NCI-H146 treated with DMSO at 0.1 percent for 48 hours (cell line): ENCODE data around the gene KCTD15.

Experiments
- DNase-seq: peaks from one replicate; lab custom pipeline; 2025; ENCODE audit not compliant: unreplicated experiment; lab: John Stamatoyannopoulos, UW

Gene KCTD15

DNA sequence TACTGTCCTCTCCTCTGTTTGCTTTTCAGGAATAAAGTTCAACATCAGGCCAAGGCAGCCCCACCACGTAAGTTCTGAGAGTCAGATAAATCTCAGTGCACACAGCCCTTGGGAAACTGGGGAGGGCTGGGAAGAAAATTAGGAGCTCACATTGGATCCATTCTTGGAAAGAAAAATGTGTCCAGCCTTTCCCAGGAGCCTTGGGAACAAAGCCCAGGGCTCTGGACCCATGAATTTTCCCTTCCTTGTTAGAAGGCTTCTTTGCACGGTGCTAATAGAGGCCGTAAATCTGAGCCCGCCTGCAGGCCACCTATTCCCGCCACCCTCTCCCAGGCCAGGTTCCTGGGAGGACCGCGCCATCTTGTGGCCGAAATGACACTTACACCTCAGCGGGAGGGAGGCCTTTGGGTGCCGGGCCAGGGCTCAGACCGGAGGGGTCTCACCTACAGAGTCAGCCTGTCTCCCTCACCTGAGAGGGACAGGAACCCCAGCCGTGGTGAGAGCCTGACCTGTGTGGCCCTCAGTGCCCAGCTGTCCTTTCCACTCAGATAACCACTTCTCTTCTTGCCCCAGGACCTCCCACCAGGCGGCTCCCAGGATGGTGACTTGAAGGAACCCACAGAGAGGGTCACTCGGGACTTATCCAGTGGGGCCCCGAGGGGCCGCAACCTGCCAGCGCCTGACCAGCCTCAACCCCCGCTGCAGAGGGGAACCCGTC, 25.1 kb upstream of the KCTD15 start:
- DNase-seq, result no peak

DNA sequence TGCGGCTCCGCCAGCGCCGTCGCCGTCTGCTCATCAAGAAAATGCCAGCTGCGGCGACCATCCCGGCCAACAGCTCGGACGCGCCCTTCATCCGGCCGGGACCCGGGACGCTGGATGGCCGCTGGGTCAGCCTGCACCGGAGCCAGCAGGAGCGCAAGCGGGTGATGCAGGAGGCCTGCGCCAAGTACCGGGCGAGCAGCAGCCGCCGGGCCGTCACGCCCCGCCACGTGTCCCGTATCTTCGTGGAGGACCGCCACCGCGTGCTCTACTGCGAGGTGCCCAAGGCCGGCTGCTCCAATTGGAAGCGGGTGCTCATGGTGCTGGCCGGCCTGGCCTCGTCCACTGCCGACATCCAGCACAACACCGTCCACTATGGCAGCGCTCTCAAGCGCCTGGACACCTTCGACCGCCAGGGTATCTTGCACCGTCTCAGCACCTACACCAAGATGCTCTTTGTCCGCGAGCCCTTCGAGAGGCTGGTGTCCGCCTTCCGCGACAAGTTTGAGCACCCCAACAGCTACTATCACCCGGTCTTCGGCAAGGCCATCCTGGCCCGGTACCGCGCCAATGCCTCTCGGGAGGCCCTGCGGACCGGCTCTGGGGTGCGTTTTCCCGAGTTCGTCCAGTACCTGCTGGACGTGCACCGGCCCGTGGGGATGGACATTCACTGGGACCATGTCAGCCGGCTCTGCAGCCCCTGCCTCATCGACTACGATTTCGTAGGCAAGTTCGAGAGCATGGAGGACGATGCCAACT, 24.4 kb upstream of the KCTD15 start:
- DNase-seq, result no peak

DNA sequence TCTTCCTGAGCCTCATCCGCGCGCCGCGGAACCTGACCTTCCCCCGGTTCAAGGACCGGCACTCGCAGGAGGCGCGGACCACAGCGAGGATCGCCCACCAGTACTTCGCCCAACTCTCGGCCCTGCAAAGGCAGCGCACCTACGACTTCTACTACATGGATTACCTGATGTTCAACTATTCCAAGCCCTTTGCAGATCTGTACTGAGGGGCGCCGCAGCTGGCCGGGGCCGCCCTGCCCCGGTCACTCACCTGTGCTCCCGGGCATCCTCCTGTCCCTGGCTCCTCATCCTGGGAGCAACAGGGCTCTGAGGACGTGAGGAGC, 23.9 kb upstream of the KCTD15 start:
- DNase-seq, result no peak

DNA sequence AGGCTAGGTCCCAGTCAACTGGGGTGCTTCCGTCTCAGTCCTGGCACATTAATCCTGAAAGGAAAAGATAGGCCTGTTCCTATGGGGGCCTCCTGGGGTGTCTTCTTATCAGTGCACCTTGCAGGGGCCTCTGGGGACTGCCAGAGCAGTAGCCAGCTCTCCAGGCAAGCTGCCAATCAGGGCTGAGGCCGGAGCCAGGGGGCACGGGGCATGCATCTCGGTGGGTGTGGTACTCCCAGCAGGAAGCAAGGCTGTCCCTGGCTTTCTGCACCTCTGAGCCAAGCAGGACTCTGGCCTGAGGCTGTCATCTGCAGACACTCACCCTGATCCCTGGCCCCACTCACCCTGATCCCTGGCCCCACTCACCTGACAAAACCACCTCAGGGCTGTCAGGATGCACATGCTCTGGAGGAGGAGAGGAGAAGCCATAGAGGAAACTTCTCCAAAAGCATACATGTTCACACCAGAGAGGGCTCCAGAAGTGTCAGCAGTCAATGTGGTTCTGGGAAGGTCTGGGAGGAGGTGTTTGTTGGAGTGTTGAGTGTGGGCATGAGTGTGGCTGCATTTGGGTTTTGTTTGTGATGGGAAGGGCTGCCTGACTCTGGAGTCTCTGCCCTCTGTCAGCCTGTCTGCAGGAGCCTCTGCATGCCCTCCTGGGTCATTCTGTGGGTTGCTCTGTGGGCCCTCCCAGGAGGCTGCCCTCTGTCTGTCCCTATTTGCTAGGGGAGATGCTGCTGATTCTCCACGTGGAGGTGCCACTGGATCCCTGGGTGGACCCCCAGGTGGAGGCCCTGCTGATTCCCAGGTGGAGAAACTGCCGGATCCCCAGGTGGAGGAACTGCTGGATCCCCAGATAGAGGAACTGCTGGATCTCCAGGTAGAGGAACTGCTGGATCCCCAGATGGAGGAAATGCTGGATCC, 22.7 kb upstream of the KCTD15 start:
- DNase-seq, result no peak

DNA sequence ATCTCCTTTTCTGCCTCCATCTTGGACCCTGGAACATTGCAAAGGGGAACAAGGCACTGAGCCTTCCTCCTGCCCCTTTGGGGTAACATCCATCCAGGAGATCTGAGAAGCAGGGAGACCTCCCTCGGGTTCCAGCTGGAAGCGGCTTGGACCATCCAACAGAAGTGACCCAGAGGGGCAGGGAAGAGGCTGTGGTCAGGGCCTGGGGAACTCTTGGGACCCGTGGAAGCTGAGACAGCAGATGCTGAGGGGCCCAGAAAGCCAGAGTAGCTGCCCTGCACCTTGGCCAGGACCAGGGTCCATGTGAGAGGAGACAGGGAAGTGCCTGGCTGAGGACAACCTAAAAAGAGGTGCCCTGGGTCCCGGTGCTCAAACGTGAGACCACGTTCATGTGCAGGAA, 21.9 kb upstream of the KCTD15 start:
- no peak for DNase-seq

DNA sequence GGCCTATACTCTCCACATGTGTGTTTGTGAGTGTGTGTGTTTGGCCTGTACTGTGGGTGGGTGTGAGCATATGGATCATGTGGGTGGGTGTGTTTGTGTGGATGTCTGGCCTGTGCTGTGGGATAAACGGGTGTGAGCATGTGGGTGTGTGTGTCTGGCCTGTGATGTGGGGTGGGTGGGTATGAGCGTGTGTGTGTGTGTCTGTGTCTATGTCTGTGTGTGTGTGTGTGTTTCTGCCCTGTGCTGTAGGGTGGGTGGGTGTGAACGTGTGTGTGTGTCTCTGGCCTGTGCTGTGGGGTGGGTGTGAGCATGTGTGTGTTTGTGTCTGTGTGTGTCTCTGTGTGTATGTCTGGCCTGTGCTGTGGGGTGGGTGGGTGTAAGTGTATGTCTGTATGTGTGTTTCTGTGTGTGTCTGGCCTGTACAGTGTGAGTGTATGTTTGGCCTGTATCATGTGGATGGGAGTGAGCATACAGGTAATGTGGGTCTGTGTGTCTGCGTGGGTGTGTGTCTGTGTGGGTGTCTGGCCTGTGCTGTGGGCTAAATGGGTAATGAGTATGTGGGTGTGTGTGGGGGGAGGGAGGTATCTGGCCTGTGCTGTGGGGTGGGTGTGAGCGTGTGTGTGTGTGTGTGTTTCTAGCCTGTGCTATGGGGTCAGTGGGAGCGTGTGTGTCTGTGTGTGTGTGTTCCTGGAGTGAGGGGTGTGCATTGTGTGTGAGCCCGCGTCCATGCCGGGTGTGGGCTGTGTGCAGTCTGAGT, 20.8 kb upstream of the KCTD15 start:
- DNase-seq, result no peak

DNA sequence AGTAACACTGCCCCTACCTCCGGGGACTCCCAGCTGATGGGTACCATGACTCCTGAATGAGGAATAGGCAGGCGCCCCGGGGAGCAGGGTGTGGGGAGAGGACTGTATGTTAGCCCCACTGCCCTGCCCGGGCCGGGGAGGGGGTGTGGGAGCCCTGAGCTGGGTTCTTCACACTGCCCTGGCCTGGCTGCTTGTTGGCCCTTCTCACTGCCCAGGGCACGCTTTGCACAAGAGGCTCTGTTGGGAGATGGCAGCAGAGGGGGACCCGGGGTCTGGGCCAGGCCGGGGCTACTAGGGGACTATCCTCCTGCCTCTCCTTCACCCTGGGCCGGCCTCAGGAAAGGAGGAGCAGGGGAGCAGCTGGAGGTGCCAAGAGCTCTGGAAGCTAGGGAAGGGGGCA, 19.3 kb upstream of the KCTD15 start:
- DNase-seq, result no peak

DNA sequence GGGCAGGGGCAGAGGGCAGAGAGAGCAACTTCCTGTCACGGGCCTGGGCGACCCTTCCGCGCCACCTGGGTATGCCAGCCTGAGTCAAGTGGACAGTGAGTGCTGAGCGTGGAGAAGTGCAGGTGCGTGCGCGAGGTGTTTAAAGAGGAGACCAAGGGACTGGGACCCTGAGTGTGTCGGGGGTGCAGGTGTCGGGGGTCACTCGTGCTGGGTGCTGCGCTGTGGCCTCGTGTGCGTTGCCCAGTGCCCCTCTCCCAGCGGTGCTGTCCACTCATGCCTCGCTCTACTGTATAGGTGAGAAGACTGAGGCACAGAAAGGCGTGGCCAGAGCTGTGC, 18.9 kb upstream of the KCTD15 start:
- DNase-seq, result no peak

DNA sequence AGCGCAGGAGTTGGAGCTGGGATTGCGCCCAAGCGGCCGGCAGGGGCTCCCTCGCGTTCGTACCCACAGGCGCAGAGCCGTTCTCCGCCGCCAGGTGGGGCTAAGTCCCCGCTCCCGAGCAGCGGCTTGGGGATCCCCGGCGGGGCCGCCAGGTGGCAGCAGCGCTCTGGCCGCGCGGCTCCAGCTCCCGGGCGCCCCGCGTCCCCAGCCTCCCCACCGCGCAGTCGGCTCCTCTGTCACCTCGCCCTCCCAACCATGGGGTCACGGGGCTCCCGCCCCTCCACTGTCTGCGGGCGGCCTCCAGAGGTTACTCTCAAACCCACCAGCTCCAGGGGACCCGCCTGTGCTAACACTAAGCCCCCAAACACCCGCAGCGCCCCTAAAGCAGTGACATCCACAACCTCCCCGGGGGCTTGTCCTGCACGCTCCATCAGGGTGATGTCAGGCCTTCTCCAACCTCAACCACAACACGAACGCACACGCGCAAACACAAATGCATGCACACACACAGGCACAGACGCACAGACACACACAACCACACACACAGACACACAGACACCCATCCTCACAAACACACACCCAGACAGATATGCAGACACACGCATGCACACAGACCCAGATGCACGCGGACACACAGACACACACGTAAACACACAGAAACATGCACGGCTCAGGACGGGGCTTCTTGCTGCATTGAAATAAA, 18.4 kb upstream of the KCTD15 start:
- DNase-seq, result peak; percentile 23

DNA sequence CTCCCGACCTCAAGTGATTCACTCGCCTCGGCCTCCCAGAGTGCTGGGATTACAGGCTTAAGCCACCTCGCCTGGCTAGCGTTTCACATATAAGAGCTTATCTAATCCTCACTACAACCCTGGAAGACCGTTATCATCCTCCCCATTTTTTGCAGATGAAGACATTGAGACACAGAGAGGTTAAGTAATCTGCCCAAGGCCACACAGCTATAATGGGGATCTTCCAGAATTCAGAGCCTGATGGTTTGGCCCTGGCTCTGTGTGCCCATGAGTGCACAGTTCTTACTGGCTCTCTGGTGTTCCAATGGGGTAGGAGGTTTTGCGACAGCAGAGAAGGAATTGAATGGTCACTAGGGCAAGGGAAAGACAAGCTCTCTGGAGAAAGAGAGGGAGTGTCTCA, 16.8 kb upstream of the KCTD15 start:
- DNase-seq, result no peak

DNA sequence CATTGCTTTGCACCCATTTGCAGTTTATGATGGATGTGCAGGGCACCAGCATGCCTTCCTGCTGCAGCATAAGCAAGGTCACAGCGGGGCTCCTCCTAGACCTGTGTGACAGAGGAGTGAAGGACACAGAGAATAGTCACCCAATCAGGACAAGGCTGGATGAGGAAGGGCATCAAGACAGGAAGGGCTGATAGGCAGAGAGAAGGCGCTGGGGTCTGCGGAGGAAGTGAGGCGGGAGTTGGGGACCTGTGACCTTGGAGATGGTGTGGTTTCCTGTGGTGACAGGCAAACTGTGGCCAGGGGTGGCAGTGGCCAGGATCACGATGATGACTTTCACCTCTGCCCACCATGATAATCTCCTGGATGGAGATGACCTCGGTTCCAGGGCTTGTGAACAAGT, 16.4 kb upstream of the KCTD15 start:
- no peak for DNase-seq

DNA sequence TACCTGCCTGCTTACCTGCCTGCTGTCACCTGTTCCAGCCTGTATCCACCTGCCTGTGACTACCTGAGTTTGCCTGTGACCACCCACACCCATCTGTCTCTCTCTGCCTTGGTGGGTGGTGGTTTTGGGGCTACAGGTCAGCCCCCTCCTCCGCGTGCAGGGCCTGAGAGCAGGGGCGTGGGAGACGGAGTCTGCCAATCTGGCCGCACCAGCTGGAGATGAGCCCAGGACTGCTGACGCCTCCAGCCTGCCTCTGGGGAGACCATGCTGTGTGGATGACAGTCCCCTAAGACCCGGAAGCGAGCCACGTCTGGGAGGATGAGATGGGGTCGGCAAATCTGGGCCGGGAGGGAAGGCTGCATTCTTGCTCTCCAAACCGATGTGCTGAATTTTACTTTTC, 15.9 kb upstream of the KCTD15 start:
- DNase-seq, result no peak

DNA sequence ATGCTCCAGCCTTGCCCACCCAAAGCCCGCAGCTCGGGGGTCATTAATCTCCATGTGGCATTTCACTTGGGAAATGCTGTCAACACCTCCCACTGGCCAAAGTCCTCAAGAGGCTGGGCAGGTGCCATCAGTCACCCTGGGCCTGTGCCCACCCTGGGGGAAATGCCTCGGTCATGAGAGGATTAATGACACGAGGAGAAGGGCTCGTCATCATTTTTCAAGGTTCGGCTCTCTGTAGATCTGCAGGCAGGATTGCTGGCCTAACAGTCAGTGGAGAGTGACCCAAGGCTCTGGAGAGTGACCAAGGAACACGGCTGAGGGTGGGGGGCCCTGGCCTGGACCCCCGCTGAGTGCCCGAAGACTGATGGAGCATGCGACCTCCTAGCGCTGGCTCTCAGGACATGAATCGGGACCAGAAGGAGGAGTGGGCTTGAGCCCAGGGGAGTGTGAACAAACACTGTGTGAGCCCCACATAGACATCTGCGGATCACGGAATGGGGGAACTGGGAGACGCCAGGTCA, 15.2 kb upstream of the KCTD15 start:
- no peak for DNase-seq

DNA sequence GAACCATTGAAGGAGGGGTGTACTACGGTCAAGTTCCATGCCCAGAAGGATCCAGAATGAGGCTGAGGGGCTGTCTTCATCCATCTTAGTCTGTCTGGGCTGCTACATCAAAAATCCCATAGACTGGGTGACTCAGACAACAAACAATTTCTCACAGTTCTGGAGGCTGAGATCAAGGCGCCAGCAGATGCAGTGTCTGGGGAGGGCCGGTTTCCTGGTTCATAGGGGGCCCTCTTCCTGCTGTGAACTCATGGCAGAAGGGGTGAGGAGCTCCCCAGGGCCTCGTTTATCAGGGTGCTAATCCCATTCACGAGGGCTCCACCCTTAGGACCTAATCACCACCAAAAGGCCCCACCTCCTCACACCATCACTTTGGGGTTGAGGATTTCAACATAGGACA, 14.7 kb upstream of the KCTD15 start:
- DNase-seq, result no peak

DNA sequence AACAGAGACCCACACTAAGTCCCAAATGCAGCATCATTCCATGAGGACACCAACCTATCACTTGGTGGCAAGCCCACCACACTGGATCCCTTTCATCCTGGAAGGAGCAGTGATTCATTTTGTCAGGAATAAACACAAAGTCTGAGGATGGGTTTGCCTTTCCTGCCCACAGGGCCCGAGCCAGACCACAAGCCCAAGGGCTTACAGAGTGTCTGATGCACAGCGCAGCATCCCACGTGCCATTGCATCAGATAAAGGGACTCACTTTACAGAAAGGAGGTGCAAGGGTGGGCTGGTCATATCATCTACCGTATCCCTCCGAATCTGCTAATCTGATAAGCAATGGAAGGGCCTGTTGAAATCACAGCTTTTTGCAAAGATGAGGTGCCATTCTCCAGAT, 12.2 kb upstream of the KCTD15 start:
- no peak for DNase-seq

DNA sequence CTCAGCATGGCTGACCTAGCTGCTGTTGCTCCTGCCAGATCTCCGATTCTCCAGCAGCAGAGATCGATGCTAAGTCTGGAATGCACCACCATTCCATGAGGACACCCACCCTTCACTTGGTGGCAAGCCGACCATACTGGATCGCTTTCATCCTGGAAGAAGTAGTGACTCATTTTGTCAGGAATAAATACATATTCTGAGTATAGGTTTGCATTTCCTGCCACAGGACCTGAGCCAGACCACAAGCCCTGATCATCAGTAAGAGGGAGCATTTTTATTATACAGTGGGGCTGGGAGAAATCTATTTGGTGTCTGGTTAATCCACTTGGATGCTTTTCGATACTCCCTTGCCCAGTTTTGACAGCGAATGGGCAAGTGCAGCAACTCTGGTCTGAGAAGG, 10.9 kb upstream of the KCTD15 start:
- no peak for DNase-seq

DNA sequence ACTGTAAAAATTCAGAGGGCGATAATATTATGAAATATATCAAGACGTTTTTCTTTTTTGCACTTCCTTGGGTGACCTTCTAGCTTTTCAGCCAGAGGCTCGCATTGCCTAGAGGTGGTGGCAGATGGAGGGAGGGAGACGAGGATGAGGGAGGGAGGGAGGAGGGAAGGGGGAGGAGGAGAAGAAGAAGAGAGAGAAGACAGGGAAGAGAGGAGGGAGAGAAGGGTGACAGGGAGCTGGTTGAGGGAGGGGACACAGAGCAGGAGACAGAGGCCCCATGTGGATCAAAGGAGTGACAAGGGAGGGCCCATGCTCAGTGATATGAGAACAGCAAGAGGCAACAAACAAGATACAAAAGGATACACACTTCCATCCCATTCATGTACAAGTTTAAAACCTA, 8.0 kb upstream of the KCTD15 start:
- DNase-seq, result no peak

DNA sequence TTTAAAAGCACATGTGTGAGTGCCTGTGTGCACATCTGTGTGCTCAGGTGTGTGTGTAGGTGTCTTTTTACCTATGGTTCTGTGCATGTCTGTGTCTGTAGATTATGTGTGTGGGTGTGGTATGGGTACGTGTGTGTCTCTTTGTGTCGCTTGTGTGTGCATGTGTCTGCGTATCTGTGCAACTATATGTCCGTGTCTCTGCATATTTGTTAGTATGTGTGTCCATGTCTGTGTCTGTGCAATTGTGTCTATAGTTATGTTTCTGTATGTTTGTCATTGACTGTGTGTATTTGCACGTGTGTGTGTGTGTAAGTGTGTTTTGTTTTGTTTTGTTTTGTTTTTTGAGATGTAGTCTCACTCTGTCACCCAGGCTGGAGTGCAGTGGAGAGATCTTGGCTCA, 7.3 kb upstream of the KCTD15 start:
- no peak for DNase-seq

DNA sequence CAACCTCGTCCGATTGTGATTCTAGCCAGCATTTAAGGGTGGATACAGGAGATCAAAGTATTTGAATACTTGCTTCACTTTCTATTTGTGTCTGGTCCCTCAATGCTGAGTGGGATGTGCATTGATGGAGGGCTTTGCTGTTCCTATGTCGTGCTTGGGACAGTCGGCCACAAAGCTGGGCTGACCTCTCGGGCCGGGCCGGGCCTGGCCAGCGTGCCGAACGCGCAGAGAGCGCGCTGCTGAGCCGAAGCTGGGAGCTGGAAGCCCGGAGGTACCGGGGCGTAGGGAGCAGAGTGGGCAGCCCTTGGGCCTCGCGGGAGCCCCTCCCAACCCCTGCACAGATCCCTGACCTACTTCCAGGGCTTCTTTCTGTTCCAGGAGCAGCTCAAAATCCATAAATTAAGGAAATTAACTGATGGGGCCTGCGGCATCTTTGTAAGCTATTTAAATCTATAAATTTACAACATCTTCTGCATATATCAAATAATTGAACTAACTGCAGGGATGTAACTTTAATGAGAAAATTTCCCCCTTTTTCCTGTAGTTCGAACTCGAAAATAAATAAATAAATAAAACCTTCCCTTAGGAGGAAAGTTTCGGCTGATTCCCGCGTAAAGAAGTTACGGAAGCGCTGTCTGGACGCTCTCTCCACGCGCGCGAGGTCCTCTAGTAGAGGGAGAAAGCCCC, 1.8 kb upstream of the KCTD15 start:
- no peak for DNase-seq
